NCI-H1436 (cell line): Measurements from ENCODE around the gene STX18.

Experiments used
- DNase-seq: peaks from one replicate; lab custom pipeline; 2025; lab: John Stamatoyannopoulos, UW

The STX18 gene

DNA sequence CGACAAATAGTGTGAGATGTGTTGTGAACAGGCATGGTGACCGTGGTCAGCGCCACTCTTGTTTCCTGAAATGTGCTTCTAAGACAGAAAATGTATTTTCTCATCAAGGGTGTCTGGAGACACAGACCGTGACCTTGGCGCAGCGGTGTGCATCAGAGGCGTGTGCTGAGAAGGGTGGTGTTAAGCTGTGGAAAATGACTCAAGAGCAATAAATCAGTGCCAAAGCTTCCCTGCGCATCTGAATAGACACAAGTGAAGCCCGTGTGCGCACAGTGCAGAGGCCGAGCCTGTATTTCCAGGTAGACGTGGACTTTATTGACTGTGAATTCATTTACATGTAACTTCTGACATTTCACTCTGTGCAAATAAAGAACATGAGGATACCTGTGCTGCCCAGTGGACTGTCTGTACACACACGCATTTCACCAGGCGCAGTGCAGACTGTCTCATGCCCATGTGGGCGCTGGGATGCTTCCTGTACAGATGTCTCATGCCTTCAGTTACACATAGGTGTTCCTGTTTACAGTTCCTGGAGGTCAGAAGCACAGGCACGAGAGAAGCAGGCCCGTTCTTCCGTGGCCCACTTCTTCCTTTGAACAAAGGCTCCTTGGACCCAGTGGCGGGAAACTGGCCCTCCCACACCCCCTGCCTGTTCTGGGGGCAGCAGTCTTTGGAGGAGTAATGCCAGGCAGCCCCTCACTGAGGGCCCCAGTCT, 123.0 kb downstream of the STX18 start:
- no peak for DNase-seq

DNA sequence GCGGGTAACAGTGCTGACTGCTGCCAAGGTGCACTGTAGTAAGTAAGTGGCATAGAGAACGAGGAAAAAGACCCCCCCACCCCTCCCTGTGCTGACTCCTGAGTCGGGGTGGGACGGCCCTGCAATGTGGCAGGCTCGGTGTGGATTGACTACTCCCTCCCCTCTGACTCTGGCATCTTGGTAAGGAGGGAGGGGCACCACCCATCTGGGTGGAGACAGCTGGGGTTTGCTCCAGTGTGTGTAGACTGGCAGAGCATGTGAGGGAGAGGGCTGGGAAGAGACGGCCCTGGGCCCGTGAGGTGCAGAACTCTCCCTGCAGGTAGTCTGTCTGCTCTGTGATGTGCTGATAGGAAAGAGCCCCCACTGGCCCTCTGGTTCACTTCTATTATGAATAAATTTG, 124.0 kb downstream of the STX18 start:
- no peak for DNase-seq

DNA sequence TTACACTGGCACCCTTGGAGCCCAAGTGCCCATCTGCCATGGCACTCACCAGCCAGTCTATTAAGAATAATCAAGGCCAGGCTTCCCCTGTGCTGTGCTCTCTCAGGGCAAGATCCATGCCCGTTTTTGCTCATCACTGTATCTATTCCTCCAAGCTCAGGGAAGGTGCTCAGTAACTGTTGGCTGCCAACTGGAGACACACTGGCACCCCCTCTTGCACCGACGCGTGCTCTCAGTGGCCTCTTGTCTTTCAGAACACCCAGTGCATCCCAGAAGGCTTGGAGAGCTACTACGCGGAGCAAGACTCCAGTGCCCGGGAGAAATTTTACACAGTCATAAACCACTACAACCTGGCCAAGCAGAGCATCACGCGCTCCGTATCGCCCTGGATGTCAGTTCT, 124.9 kb downstream of the STX18 start:
- no peak for DNase-seq

DNA sequence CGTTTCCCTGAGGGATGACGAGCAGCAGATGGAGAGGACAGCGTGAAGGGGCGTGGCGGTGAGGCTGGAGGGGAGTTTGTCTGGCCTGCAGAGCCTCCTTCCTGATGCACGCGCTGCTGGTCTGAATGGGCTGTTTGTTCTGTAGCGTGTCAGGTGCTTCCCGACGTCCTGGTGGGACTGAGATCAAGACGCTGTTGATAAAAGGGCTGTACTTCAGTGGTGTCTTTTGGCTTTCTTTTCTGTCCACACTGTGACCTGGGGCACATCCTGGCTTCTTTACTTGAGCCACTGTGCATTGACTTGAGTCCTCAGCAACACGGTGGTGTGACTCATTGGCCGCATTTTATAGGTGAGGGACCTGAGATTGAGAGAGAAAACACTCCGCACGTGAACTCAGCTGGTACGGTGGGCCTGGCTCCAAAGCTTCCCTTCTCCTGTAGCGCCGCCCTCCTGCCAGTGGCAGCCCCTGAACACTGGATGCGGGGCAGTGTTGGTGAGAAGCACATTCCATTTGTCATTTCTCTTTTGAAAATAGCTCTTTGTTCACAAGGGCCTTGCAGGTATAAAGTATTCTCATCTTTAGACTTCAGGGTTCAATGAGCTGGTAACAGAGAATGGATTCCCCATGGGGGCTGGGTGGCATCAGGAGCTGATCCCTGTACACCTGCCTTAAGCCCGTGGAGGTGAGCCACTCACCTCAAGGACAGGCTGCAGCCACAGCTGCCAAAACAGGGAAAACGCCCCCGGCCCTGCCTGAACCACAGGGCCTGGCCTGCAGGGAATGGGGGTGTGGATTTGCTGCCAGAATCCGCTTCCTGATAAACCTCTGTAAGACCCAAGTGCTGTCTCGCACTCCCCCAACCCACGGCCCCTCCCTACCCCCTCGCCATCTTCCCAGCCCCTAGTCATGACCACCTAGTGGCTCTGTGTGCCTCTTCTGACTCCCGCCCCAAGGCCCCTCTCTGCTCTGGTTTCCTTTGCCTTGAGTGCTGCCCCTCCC, 125.7 kb downstream of the STX18 start:
- no peak for DNase-seq

GRCh38 chr4:4415107-4415805, 126.6 kb downstream of the STX18 start:
- no peak for DNase-seq

DNA sequence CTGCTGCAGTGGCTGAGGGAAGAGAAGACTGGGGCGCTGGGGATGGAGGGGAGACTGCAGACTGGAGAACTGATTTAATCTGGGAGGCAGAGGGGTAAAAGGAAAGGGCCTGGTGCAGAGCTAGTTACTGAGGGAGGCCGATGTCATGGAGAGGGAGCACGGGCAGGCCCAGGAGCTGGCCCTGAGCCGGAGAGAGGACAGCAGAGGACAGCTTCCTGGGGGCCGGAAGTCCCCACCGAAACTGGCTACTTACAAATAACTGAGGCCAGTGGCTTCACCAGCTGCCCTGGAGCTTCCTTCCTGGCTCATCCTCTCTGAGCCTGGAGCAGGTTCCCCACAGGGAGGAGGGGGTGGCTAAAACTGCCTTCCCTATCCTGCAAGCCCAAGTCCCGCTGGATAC, 128.0 kb downstream of the STX18 start:
- no peak for DNase-seq

DNA sequence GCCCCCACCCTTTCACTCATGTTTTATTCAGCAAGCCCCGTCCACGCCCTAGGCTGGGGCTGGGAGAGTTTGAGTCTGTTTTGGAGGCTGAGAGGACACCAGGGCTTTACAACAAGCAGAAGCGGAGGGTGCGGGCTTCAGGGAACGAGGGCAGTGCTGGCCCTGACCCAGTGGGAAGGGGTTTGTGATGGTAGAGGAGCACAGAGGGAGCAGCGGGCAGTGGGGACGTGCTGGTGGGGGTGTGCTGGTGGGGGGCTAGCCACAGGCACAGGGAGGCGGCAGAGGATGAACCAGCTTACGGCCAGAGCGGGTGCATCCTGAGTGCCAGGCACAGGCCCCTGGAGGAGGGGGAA, 128.5 kb downstream of the STX18 start:
- DNase-seq = no peak

GRCh38 chr4:4412641-4413372, 129.0 kb downstream of the STX18 start:
- no peak for DNase-seq

DNA sequence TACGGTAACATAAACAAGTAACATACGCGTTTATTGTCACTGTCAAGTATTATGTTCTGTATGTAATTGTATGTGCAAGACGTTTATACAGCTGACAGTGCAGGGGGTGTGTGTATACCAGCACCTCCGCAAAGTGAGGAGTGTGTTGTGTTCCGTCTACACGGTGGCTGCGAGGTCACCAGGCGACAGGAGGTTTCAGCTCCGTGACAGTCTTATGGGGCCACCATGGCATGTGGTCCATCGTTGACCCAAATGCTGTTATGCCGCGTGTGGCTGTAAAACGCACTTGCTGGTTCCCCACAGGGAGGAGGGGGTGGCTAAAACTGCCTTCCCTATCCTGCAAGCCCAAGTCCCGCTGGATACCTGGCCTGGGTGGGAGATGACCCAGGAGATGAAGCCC, 129.9 kb downstream of the STX18 start:
- no peak for DNase-seq

- no peak for DNase-seq
Measured at GRCh38 chr4:4410271-4410670, 131.6 kb downstream of the STX18 start.

- DNase-seq = no peak
Measured at GRCh38 chr4:4409416-4410115, 132.3 kb downstream of the STX18 start.

DNA sequence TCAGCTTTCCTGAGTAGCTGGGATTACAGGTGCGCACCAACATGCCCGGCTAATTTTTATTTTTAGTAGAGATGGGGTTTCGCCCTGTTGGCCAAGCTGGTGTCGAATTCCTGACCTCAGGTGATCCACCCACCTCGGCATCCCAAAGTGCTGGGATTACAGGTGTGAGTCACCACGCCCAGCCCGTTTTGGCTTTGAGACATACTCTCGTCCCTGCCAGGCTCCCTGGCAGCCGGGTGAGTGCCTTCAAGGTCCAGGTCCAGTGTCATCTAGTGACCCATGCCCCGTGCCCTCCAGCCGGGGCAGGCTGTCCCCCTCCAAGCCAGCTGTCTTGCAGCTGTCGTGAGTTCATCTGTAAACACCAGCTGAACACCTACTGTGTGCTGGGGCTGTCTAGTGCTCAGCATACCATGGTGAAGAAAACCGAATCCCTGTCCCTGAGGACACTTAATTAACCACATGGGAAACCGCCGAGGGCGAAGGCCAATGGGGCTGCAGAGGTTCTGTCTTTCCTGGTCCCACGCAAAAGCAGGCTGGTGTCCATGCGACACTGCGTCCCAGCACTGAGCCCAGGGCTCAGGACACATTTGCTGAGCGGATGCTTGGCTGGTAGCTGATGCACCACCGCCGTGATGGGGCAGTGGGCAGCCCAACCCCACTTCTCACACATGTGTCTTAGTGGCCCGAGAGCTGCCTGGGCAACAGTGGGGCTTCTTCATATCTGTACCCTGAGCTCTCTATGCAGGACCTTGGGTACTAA, 133.1 kb downstream of the STX18 start:
- no peak for DNase-seq

- DNase-seq = no peak
Measured at GRCh38 chr4:4408132-4408523, 133.7 kb downstream of the STX18 start.

- no peak for DNase-seq
Measured at GRCh38 chr4:4407299-4408131, 134.3 kb downstream of the STX18 start.

GRCh38 chr4:4406455-4407298, 135.2 kb downstream of the STX18 start:
- DNase-seq = no peak

DNA sequence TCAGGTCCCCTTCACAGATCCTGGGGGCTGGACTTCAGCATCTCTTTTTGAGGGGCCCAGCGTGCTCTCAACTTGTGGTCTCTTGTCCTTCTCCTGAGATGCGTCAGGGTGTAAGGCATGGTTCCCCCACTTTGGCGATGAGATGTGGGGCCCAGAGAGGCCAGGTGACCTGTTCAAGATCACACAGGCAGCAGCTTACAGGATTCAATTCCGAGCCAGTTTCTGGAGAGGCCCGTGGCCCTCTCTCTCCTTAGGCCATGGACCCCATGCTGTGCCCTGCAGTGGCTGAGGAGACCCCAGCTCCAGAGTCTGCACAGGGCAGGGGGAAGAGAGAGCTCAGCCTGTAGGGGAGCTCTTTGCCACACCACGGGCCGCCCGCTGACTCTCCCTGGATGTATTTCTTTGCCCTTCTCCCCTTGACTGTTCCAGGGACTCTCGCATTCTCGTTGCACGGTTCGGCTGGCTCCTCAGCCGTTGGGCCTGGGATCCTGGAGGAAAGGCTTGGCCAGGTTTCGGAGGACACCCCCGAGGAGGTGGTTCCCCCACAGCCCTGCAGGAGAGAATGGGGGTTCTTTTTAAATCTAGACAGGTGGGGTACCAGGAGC, 136.4 kb downstream of the STX18 start:
- no peak for DNase-seq

DNA sequence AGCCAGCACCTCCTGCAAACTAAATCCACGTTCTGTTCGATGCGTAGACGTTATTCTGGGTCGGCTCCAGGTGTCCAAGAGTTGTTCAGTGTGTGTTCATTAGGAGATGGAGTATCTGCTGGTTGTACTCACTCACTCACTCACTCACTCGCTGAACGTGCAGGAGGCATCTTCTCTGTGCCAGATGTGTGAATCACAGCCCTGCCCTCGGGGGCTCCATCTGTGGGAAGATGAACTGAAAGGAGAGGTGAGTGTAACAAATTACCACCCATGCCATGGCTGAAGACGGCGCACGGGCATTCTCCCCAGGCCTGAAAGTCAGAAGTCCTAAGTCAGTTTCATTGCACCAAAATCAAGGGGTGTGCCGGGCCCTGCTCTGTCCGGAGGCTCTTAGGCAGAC, 138.9 kb downstream of the STX18 start:
- no peak for DNase-seq

GRCh38 chr4:4401036-4401435, 140.8 kb downstream of the STX18 start:
- no peak for DNase-seq
